MM.1S (cell line): Measurements from ENCODE around the gene SGK1.

Source experiments
- DNase-seq: peaks from one replicate; pipeline ENCODE4 v3.0.0-alpha.2; 2015
- H2AFZ ChIP-seq: fragments of 300-600 bp; sonication (generic); 2 replicates; pipeline ENCODE4 v1.6.0; 2016; ENCODE audit warnings: antibody characterized with exemption, low read length
- H3F3A ChIP-seq: fragments of 300-600 bp; sonication (generic); 2 replicates; pipeline ENCODE4 v1.6.1; 2016; ENCODE audit warnings: mild to moderate bottlenecking, antibody characterized with exemption, low read length, moderate library complexity, mixed read lengths; ENCODE audit not compliant: insufficient read depth
- H3K27ac ChIP-seq: fragments of 300-600 bp; sonication (generic); 2 replicates; pipeline ENCODE4 v1.5.1; 2016; ENCODE audit warnings: mild to moderate bottlenecking, low read length
- H3K27me3 ChIP-seq: fragments of 300-600 bp; sonication (generic); replicated peaks from 2 replicates; pipeline ENCODE4 v1.6.0; 2016; ENCODE audit warnings: low read length; ENCODE audit not compliant: insufficient read depth
- H3K36me3 ChIP-seq: fragments of 300-600 bp; sonication (generic); replicated peaks from 2 replicates; pipeline ENCODE4 v1.6.1; 2016; ENCODE audit warnings: mild to moderate bottlenecking, low read length, mixed read lengths; ENCODE audit not compliant: insufficient read depth
- H3K4me1 ChIP-seq: fragments of 300-600 bp; sonication (generic); 2 replicates; pipeline ENCODE4 v1.6.1; 2016; ENCODE audit warnings: low read length, mixed read lengths
- H3K4me2 ChIP-seq: fragments of 300-600 bp; sonication (generic); 2 replicates; pipeline ENCODE4 v1.6.0; 2016; ENCODE audit warnings: low read depth, low read length
- H3K4me3 ChIP-seq: fragments of 300-600 bp; sonication (generic); 2 replicates; pipeline ENCODE4 v1.5.1; 2016; ENCODE audit warnings: low read length, mixed read lengths
- H3K79me2 ChIP-seq: fragments of 300-600 bp; sonication (generic); 2 replicates; pipeline ENCODE4 v1.6.1; 2016; ENCODE audit warnings: mixed run types, low read length, mixed read lengths
- H3K9ac ChIP-seq: fragments of 300-600 bp; sonication (generic); 2 replicates; pipeline ENCODE4 v1.6.1; 2016; ENCODE audit warnings: low read length, mixed read lengths
- H3K9me2 ChIP-seq: fragments of 300-600 bp; sonication (generic); replicated peaks from 2 replicates; pipeline ENCODE4 v1.6.1; 2016; ENCODE audit warnings: mild to moderate bottlenecking, low read length, mixed read lengths; ENCODE audit not compliant: insufficient read depth
- H3K9me3 ChIP-seq: fragments of 300-600 bp; sonication (generic); replicated peaks from 2 replicates; pipeline ENCODE4 v1.6.1; 2016; ENCODE audit warnings: mild to moderate bottlenecking, low read length, mixed read lengths; ENCODE audit not compliant: insufficient read depth
- H4K20me1 ChIP-seq: fragments of 300-600 bp; sonication (generic); 2 replicates; pipeline ENCODE4 v1.6.1; 2016; ENCODE audit warnings: mild to moderate bottlenecking, low read length, moderate library complexity, mixed read lengths; ENCODE audit not compliant: insufficient read depth
- CTCF ChIP-seq: fragments of 300-600 bp; sonication (generic); IDR thresholded peaks from 2 replicates; pipeline ENCODE4 v1.5.1; 2016; ENCODE audit warnings: antibody characterized with exemption, low read length, mixed read lengths
- EZH2 ChIP-seq: fragments of 300-600 bp; sonication (generic); optimal IDR thresholded peaks from 2 replicates; pipeline ENCODE3; 2017; ENCODE audit warnings: low read depth, mild to moderate bottlenecking, antibody characterized with exemption, low read length, mixed read lengths
- EZH2phosphoT487 ChIP-seq: fragments of 300-600 bp; sonication (generic); IDR thresholded peaks from 2 replicates; pipeline ENCODE4 v1.6.1; 2018; ENCODE audit warnings: antibody characterized with exemption, low read length

The SGK1 gene

GRCh38 chr6:134229520-134229919, 88.4 kb downstream of the SGK1 start:
- no peaks in the 10 kb centered on the region for H3K27me3 ChIP-seq
- no peak overlapping the region for H2AFZ ChIP-seq
- no peaks in the 10 kb centered on the region for H3K36me3 ChIP-seq
- H3K9ac ChIP-seq: no peak overlapping the region
- H3K27ac ChIP-seq: no peak overlapping the region
- H3K4me2 ChIP-seq: no peak overlapping the region
- no peaks in the 10 kb centered on the region for H3K9me2 ChIP-seq
- no peaks in the 10 kb centered on the region for H4K20me1 ChIP-seq
- no peak for DNase-seq
- H3K4me3 ChIP-seq: no peak overlapping the region
- no peak for TF ChIP-seq CTCF
- no peak for TF ChIP-seq EZH2
- TF ChIP-seq EZH2phosphoT487: no peak
- H3K4me1 ChIP-seq: no peaks in the 10 kb centered on the region
- no peaks in the 10 kb centered on the region for H3K79me2 ChIP-seq
- no peaks in the 10 kb centered on the region for H3K9me3 ChIP-seq
- no peaks in the 10 kb centered on the region for H3F3A ChIP-seq

GRCh38 chr6:134223796-134224420, 94.0 kb downstream of the SGK1 start:
- Histone ChIP-seq H3F3A (no peaks in the 10 kb centered on the region), H3K4me3 (no peak overlapping the region), H3K27me3 (no peaks in the 10 kb centered on the region), H4K20me1 (no peaks in the 10 kb centered on the region), H3K36me3 (no peaks in the 10 kb centered on the region), H3K9me2 (no peaks in the 10 kb centered on the region), H3K79me2 (no peaks in the 10 kb centered on the region), H3K4me2 (no peak overlapping the region), H2AFZ (no peak overlapping the region), H3K4me1 (no peaks in the 10 kb centered on the region), H3K9ac (no peak overlapping the region), H3K27ac (no peak overlapping the region), H3K9me3 (no peaks in the 10 kb centered on the region)
- TF ChIP-seq EZH2 (no peak), EZH2phosphoT487 (no peak), CTCF (no peak)
- no peak for DNase-seq

- no peak for DNase-seq
- Histone ChIP-seq H3K9me3 (no peaks in the 10 kb centered on the region), H3K4me3 (no peak overlapping the region), H3K36me3 (no peaks in the 10 kb centered on the region), H3K4me1 (peaks cover 9% of the 10 kb centered on the region), H2AFZ (no peak overlapping the region), H3K27ac (no peak overlapping the region), H3K9me2 (no peaks in the 10 kb centered on the region), H3K27me3 (no peaks in the 10 kb centered on the region), H3K4me2 (no peak overlapping the region), H3F3A (no peaks in the 10 kb centered on the region), H3K9ac (no peak overlapping the region), H4K20me1 (no peaks in the 10 kb centered on the region), H3K79me2 (no peaks in the 10 kb centered on the region)
- TF ChIP-seq EZH2phosphoT487: no peak
- TF ChIP-seq EZH2: no peak
- TF ChIP-seq CTCF: no peak
These were observed 96.7 kb downstream of the SGK1 start for GRCh38 chr6:134221250-134221649.
